ENCODE data around the gene EMILIN1. TPM values are rescaled to one million over a fixed set of nuclear protein-coding genes. Genes with fewer than 3 reads are reported as not detected.

The EMILIN1 gene
- polyA plus RNA-seq (2013): 12.6 TPM

DNA sequence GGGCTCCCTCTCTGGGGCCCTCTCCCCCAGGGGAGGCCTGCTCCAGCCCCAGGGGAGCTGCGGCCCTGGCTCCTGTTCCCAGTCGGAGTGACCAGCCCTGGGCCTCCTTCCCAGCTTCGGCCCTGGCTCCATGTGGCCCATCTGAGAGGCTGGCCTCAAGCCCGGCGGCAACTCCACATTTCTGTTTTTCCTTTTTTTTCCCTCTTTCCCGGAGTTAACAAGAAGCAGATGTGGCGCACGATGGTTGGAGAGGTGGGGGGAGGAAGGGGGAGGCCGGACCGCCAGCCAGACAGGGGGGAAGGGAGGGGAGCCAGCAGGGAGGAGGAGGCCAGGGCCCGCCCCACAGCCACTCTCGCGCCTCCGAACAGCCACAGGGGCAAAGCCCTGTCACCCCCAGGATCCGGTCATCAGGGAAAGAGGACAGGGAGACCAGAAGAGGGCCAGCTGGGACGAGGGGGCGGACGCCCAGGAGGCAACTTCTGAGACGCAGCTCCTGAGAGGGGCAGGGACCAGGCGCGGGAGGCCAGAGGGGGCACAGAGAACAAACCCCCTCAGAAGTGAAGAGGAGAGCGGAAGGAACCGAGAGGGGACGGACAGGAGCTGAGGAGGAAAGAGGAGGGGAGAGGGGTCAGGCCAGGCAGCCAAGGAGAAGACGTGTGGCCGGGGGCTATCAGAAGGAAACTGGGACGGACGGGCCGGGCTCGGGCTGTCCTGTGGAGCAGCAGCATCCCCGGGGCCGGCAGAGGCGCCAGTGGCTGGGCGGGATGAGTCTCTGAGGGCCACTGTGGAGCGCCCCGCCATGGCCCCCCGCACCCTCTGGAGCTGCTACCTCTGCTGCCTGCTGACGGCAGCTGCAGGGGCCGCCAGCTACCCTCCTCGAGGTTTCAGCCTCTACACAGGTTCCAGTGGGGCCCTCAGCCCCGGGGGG is at the start of gene EMILIN1:
TSS of gene EMILIN1 (plus strand) at position 349 of the 928 bp plus-strand sequence. CDS start at position 800, 451 bp downstream.
- peak in 2 of 3 donors; percentile 11 to 17 for DNase-seq
- no peaks in the 10 kb centered on the region for H3K9me3 ChIP-seq (ENCODE audit: control extremely low read depth in 1 of 5, control insufficient read depth in 4 of 5, insufficient read depth in 2 of 5, low read depth in 1 of 5, low read length in 4 of 5)
- ChIA-PET POLR2A (no interaction called here), CTCF (interaction anchor here (0.9 to 28.0 kb wide), 3 partner anchors 10 to 294 kb away, joined by 3 to 381 read pairs (median 4); partner anchors contain the start of gene AGBL5)
- H3K36me3 ChIP-seq (ENCODE audit: control insufficient read depth in 4 of 4, insufficient read depth in 4 of 4, low read length in 3 of 4): peaks cover 0 to 6% (median 2%) of the 10 kb centered on the region in 4 experiments
- H3K27me3 ChIP-seq (replicated peaks in 2 of 5; ENCODE audit: control insufficient read depth in 4 of 5, insufficient read depth in 5 of 5, low read length in 4 of 5): no peaks in the 10 kb centered on the region
- peak within 1 kb of the TSS in 1 of 2 experiments; percentile 34 for H3K27ac ChIP-seq (ENCODE audit: insufficient read depth in 1 of 2, low read depth in 1 of 2, low read length in 2 of 2, poor library complexity in 1 of 2, severe bottlenecking in 2 of 2)
- H3K4me1 ChIP-seq (ENCODE audit: control extremely low read depth in 1 of 4, control insufficient read depth in 4 of 4, insufficient read depth in 4 of 4, low read length in 3 of 4): peaks cover 11 to 93% (median 77%) of the 10 kb centered on the region in 4 experiments
- H3K4me3 ChIP-seq (ENCODE audit: control insufficient read depth in 1 of 7, extremely low read depth in 1 of 7, insufficient read depth in 4 of 7, low read depth in 2 of 7, low read length in 6 of 7): peak within 1 kb of the TSS in 6 of 7 experiments; percentile 39 to 78 (median 65)
- WGBS (ENCODE audit: insufficient coverage): 24% methylated on average over 31 of the region's 41 CpGs

GRCh38 chr2:27029051-27029450 is 49.4 kb upstream of the EMILIN1 start:
- H3K27me3 ChIP-seq (replicated peaks in 2 of 5; ENCODE audit: control insufficient read depth in 4 of 5, insufficient read depth in 5 of 5, low read length in 4 of 5): no peaks in the 10 kb centered on the region
- no peak for DNase-seq
- ChIA-PET CTCF (interaction anchor here (1.2 to 2.6 kb wide), 3 partner anchors 11 to 54 kb away, joined by 3 to 15 read pairs (median 3); no protein-coding TSS in a partner anchor), POLR2A (no interaction called here)
- H3K9me3 ChIP-seq (ENCODE audit: control extremely low read depth in 1 of 5, control insufficient read depth in 4 of 5, insufficient read depth in 2 of 5, low read depth in 1 of 5, low read length in 4 of 5): no peaks in the 10 kb centered on the region
- WGBS (ENCODE audit: insufficient coverage): 93% methylated on average over 2 of the region's 2 CpGs
- H3K36me3 ChIP-seq (ENCODE audit: control insufficient read depth in 4 of 4, insufficient read depth in 4 of 4, low read length in 3 of 4): peaks cover 0 to 9% (median 1%) of the 10 kb centered on the region in 4 experiments
- no peak overlapping the region for H3K27ac ChIP-seq (ENCODE audit: insufficient read depth in 1 of 2, low read depth in 1 of 2, low read length in 2 of 2, poor library complexity in 1 of 2, severe bottlenecking in 2 of 2)
- H3K4me1 ChIP-seq (ENCODE audit: control extremely low read depth in 1 of 4, control insufficient read depth in 4 of 4, insufficient read depth in 4 of 4, low read length in 3 of 4): peaks cover 4 to 16% (median 14%) of the 10 kb centered on the region in 4 experiments
- H3K4me3 ChIP-seq (ENCODE audit: control insufficient read depth in 1 of 7, extremely low read depth in 1 of 7, insufficient read depth in 4 of 7, low read depth in 2 of 7, low read length in 6 of 7): no peak overlapping the region

- H3K9me3 ChIP-seq (ENCODE audit: control extremely low read depth in 1 of 5, control insufficient read depth in 4 of 5, insufficient read depth in 2 of 5, low read depth in 1 of 5, low read length in 4 of 5): no peaks in the 10 kb centered on the region
- CTCF ChIA-PET: interaction anchor here (1.0 to 8.5 kb wide), 6 partner anchors 10 to 51 kb away, joined by 3 to 76 read pairs (median 4); partner anchors contain the start of gene AGBL5
- POLR2A ChIA-PET: interaction anchor here (1.7 kb wide), 1 partner anchor 18 kb away, joined by 7 read pairs; no protein-coding TSS in a partner anchor
Observed at GRCh38 chr2:27032495-27033252, 45.7 kb upstream of the EMILIN1 start, which contains the start of gene TMEM214. TMEM214 (plus strand) TSS chr2:27032965; CDS start chr2:27033016, 51 bp downstream.

GRCh38 chr2:27033253-27033852 is 45.1 kb upstream of the EMILIN1 start:
- Histone ChIP-seq H3K36me3 (ENCODE audit: control insufficient read depth in 4 of 4, insufficient read depth in 4 of 4, low read length in 3 of 4) (peaks cover 8 to 38% (median 32%) of the 10 kb centered on the region in 4 experiments), H3K27ac (ENCODE audit: insufficient read depth in 1 of 2, low read depth in 1 of 2, low read length in 2 of 2, poor library complexity in 1 of 2, severe bottlenecking in 2 of 2) (peak overlapping the region in 1 of 2 experiments; percentile 89), H3K4me3 (ENCODE audit: control insufficient read depth in 1 of 7, extremely low read depth in 1 of 7, insufficient read depth in 4 of 7, low read depth in 2 of 7, low read length in 6 of 7) (peak overlapping the region; percentile 85 to 98 (median 92)), H3K9me3 (ENCODE audit: control extremely low read depth in 1 of 5, control insufficient read depth in 4 of 5, insufficient read depth in 2 of 5, low read depth in 1 of 5, low read length in 4 of 5) (no peaks in the 10 kb centered on the region), H3K27me3 (replicated peaks in 2 of 5; ENCODE audit: control insufficient read depth in 4 of 5, insufficient read depth in 5 of 5, low read length in 4 of 5) (no peaks in the 10 kb centered on the region), H3K4me1 (ENCODE audit: control extremely low read depth in 1 of 4, control insufficient read depth in 4 of 4, insufficient read depth in 4 of 4, low read length in 3 of 4) (peaks cover 4 to 17% (median 16%) of the 10 kb centered on the region in 4 experiments)
- WGBS (ENCODE audit: insufficient coverage): 20% methylated on average over 10 of the region's 11 CpGs
- no peak for DNase-seq
- ChIA-PET CTCF (interaction anchor here (1.0 to 8.5 kb wide), 8 partner anchors 10 to 54 kb away, joined by 3 to 76 read pairs (median 4); partner anchors contain the start of gene AGBL5), POLR2A (interaction anchor here (1.7 kb wide), 1 partner anchor 17 kb away, joined by 7 read pairs; no protein-coding TSS in a partner anchor)

More at GRCh38 chr2:27032495-27033252, 45.7 kb upstream of the EMILIN1 start, which contains the start of gene TMEM214:
- peak; percentile 55 to 67 (median 62) for DNase-seq
- Histone ChIP-seq H3K4me1 (ENCODE audit: control extremely low read depth in 1 of 4, control insufficient read depth in 4 of 4, insufficient read depth in 4 of 4, low read length in 3 of 4) (peaks cover 4 to 17% (median 16%) of the 10 kb centered on the region in 4 experiments), H3K4me3 (ENCODE audit: control insufficient read depth in 1 of 7, extremely low read depth in 1 of 7, insufficient read depth in 4 of 7, low read depth in 2 of 7, low read length in 6 of 7) (peak within 1 kb of the TSS; percentile 85 to 98 (median 92)), H3K36me3 (ENCODE audit: control insufficient read depth in 4 of 4, insufficient read depth in 4 of 4, low read length in 3 of 4) (peaks cover 8 to 31% (median 25%) of the 10 kb centered on the region in 4 experiments), H3K27ac (ENCODE audit: insufficient read depth in 1 of 2, low read depth in 1 of 2, low read length in 2 of 2, poor library complexity in 1 of 2, severe bottlenecking in 2 of 2) (peak within 1 kb of the TSS; percentile 6 to 89), H3K27me3 (replicated peaks in 2 of 5; ENCODE audit: control insufficient read depth in 4 of 5, insufficient read depth in 5 of 5, low read length in 4 of 5) (no peaks in the 10 kb centered on the region)
- under 1% methylated on average over 63 of the region's 76 CpGs for WGBS (ENCODE audit: insufficient coverage)

DNA sequence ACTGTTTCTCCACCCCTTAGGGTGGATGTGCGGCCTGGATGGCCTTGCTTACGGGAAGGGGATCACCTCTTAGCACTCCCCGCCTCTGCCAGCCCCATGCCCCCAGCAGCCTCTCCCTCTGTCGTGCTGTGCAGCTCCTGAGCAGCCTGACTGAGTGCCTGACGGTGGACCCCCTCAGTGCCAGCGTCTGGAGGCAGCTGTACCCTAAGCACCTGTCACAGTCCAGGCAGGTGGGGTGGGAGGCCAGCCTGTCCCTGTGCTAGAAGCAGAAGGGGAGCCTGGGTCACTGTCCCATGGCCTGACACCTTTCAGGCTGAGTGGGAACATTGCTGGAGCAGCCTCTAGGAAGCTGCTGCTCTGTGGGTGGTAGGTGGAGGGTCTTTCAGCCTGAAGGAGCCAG is 40.4 kb upstream of the EMILIN1 start:
- Histone ChIP-seq H3K9me3 (ENCODE audit: control extremely low read depth in 1 of 5, control insufficient read depth in 4 of 5, insufficient read depth in 2 of 5, low read depth in 1 of 5, low read length in 4 of 5) (no peaks in the 10 kb centered on the region), H3K4me1 (ENCODE audit: control extremely low read depth in 1 of 4, control insufficient read depth in 4 of 4, insufficient read depth in 4 of 4, low read length in 3 of 4) (peaks cover 4 to 14% (median 11%) of the 10 kb centered on the region in 4 experiments), H3K27ac (ENCODE audit: insufficient read depth in 1 of 2, low read depth in 1 of 2, low read length in 2 of 2, poor library complexity in 1 of 2, severe bottlenecking in 2 of 2) (no peak overlapping the region), H3K36me3 (ENCODE audit: control insufficient read depth in 4 of 4, insufficient read depth in 4 of 4, low read length in 3 of 4) (peaks cover 11 to 80% (median 60%) of the 10 kb centered on the region in 4 experiments), H3K27me3 (replicated peaks in 2 of 5; ENCODE audit: control insufficient read depth in 4 of 5, insufficient read depth in 5 of 5, low read length in 4 of 5) (no peaks in the 10 kb centered on the region), H3K4me3 (ENCODE audit: control insufficient read depth in 1 of 7, extremely low read depth in 1 of 7, insufficient read depth in 4 of 7, low read depth in 2 of 7, low read length in 6 of 7) (no peak overlapping the region)
- POLR2A ChIA-PET: no interaction called here
- 100% methylated on average over 3 of the region's 6 CpGs for WGBS (ENCODE audit: insufficient coverage)
- DNase-seq: no peak
- CTCF ChIA-PET: interaction anchor here (0.6 to 8.5 kb wide), 7 partner anchors 11 to 83 kb away, joined by 3 to 76 read pairs (median 3); partner anchors contain the start of gene AGBL5

All from common myeloid progenitor, CD34-positive (primary cell).